ENCODE results near the gene COMMD3. TPM values are rescaled to one million over a fixed set of nuclear protein-coding genes. Genes with fewer than 3 reads are reported as not detected.

COMMD3 gene
- total RNA-seq, 2 donors from 2014 or later, result 10.4 to 14.9 TPM

GRCh38 chr10:22321924-22322640 is 5.9 kb downstream of the COMMD3 start:
- Mint-ChIP-seq H3K4me3 (peak overlapping the region; percentile 79), H3K36me3 (ENCODE audit: low read depth) (peaks cover 4% of the 10 kb centered on the region), H3K9me3 (no peaks in the 10 kb centered on the region), H3K27me3 (ENCODE audit: insufficient read depth) (peaks cover 81% of the 10 kb centered on the region), H3K4me1 (peaks cover 37% of the 10 kb centered on the region), H3K27ac (peak overlapping the region; percentile 9)
- Histone ChIP-seq H3K9me3 (ENCODE audit: control insufficient read depth, low read length) (no peaks in the 10 kb centered on the region), H3K4me3 (ENCODE audit: low read length) (peak overlapping the region; percentile 86), H3K4me1 (ENCODE audit: control insufficient read depth, insufficient read depth, low read length) (peaks cover 3% of the 10 kb centered on the region), H3K27ac (ENCODE audit: low read depth, low read length) (no peak overlapping the region), H3K36me3 (ENCODE audit: control insufficient read depth, insufficient read depth, low read length) (peaks cover 7% of the 10 kb centered on the region), H3K27me3 (ENCODE audit: control insufficient read depth, insufficient read depth, low read length, poor library complexity, severe bottlenecking) (peaks cover 79% of the 10 kb centered on the region), H3K9ac (ENCODE audit: extremely low read depth, low read length, poor library complexity, severe bottlenecking) (peak overlapping the region; percentile 45)
- no peak for TF ChIP-seq CTCF (conservative IDR thresholded peaks at IDR 0.05)
- WGBS, 2 experiments (ENCODE audit: insufficient coverage in 1 of 2, insufficient read length in 1 of 2), result 0% methylated on average over 8 to 57 of the region's 57 CpGs
- DNase-seq, result peak; percentile 79

- H3K27me3 Mint-ChIP-seq (ENCODE audit: insufficient read depth), result peaks cover 80% of the 10 kb centered on the region
Observed at GRCh38 chr10:22322641-22323160, 6.5 kb downstream of the COMMD3 start.

More at GRCh38 chr10:22322641-22323160, 6.5 kb downstream of the COMMD3 start:
- DNase-seq, result no peak
- peaks cover 3% of the 10 kb centered on the region for H3K4me1 ChIP-seq (ENCODE audit: control insufficient read depth, insufficient read depth, low read length)
- Mint-ChIP-seq H3K4me3 (peak overlapping the region; percentile 79), H3K4me1 (peaks cover 37% of the 10 kb centered on the region), H3K27ac (no peak overlapping the region), H3K9me3 (no peaks in the 10 kb centered on the region), H3K36me3 (ENCODE audit: low read depth) (peaks cover 7% of the 10 kb centered on the region)
- TF ChIP-seq CTCF (conservative IDR thresholded peaks at IDR 0.05), result no peak
- peak overlapping the region; percentile 86 for H3K4me3 ChIP-seq (ENCODE audit: low read length)
- WGBS, 2 experiments (ENCODE audit: insufficient coverage in 1 of 2, insufficient read length in 1 of 2), result 21 to 67% methylated on average over 1 to 4 of the region's 5 CpGs
- H3K9me3 ChIP-seq (ENCODE audit: control insufficient read depth, low read length), result no peaks in the 10 kb centered on the region
- H3K27ac ChIP-seq (ENCODE audit: low read depth, low read length), result no peak overlapping the region
- peaks cover 75% of the 10 kb centered on the region for H3K27me3 ChIP-seq (ENCODE audit: control insufficient read depth, insufficient read depth, low read length, poor library complexity, severe bottlenecking)
- no peak overlapping the region for H3K9ac ChIP-seq (ENCODE audit: extremely low read depth, low read length, poor library complexity, severe bottlenecking)
- H3K36me3 ChIP-seq (ENCODE audit: control insufficient read depth, insufficient read depth, low read length), result peaks cover 8% of the 10 kb centered on the region
